ENCODE data around the gene UBA3.
A peak's percentile ranks its signal among the peaks of the same experiment; 100 is the strongest.

UBA3 gene

GRCh38 chr3:69097407-69098086 is 17.4 kb upstream of the UBA3 start:
- no peak for TF ChIP-seq SPI1 (IDR thresholded peaks at IDR 0.05; ENCODE audit: borderline replicate concordance, low read depth)
- TF ChIP-seq REST (IDR thresholded peaks at IDR 0.05; ENCODE audit: insufficient replicate concordance, low read depth): no peak
- no peak for TF ChIP-seq POLR2AphosphoS5 (IDR thresholded peaks at IDR 0.05; ENCODE audit: low read depth)
- no peak for TF ChIP-seq GABPA (IDR thresholded peaks at IDR 0.05; ENCODE audit: low read depth)
- TF ChIP-seq CTCF (IDR thresholded peaks at IDR 0.05; ENCODE audit: insufficient read depth, low read length): no peak

GRCh38 chr3:69096299-69096698 is 16.1 kb upstream of the UBA3 start:
- Histone ChIP-seq H3K27me3 (ENCODE audit: insufficient read depth, poor library complexity, severe bottlenecking) (no peaks in the 10 kb centered on the region), H3K27ac (replicated peaks) (peak overlapping the region; percentile 8; the same call in 1 of the 2 replicates), H3K4me3 (replicated peaks; ENCODE audit: insufficient read depth, low read length) (no peak overlapping the region)
- no peak for TF ChIP-seq SPI1 (IDR thresholded peaks at IDR 0.05; ENCODE audit: borderline replicate concordance, low read depth)
- TF ChIP-seq CTCF (IDR thresholded peaks at IDR 0.05; ENCODE audit: insufficient read depth, low read length): no peak
- TF ChIP-seq GABPA (IDR thresholded peaks at IDR 0.05; ENCODE audit: low read depth): no peak
- no peak for TF ChIP-seq REST (IDR thresholded peaks at IDR 0.05; ENCODE audit: insufficient replicate concordance, low read depth)
- TF ChIP-seq POLR2AphosphoS5 (IDR thresholded peaks at IDR 0.05; ENCODE audit: low read depth): no peak
- no peak for DNase-seq (ENCODE audit: low read depth in 1 of 2, low spot score in 1 of 2)

More at GRCh38 chr3:69097407-69098086, 17.4 kb upstream of the UBA3 start:
- Histone ChIP-seq H3K27me3 (ENCODE audit: insufficient read depth, poor library complexity, severe bottlenecking) (no peaks in the 10 kb centered on the region), H3K4me3 (replicated peaks; ENCODE audit: insufficient read depth, low read length) (no peak overlapping the region), H3K27ac (replicated peaks) (no peak overlapping the region)
- DNase-seq (ENCODE audit: low read depth in 1 of 2, low spot score in 1 of 2): no peak

GRCh38 chr3:69095636-69096035 is 15.5 kb upstream of the UBA3 start:
- H3K4me3 ChIP-seq (replicated peaks; ENCODE audit: insufficient read depth, low read length): no peak overlapping the region
- DNase-seq (ENCODE audit: low read depth in 1 of 2, low spot score in 1 of 2): no peak
- H3K27me3 ChIP-seq (ENCODE audit: insufficient read depth, poor library complexity, severe bottlenecking): no peaks in the 10 kb centered on the region
- TF ChIP-seq SPI1 (IDR thresholded peaks at IDR 0.05; ENCODE audit: borderline replicate concordance, low read depth) (no peak), REST (IDR thresholded peaks at IDR 0.05; ENCODE audit: insufficient replicate concordance, low read depth) (no peak), POLR2AphosphoS5 (IDR thresholded peaks at IDR 0.05; ENCODE audit: low read depth) (no peak), GABPA (IDR thresholded peaks at IDR 0.05; ENCODE audit: low read depth) (no peak), CTCF (IDR thresholded peaks at IDR 0.05; ENCODE audit: insufficient read depth, low read length) (no peak)
- H3K27ac ChIP-seq (replicated peaks): peak overlapping the region; percentile 8; the same call in 1 of the 2 replicates
